ENCODE results near the gene MFGE8. TPM values are rescaled to one million over a fixed set of nuclear protein-coding genes. Genes with fewer than 3 reads are reported as not detected.

MFGE8 gene
- total RNA-seq, 4 donors from 2014 or later: 496 to 734 (median 508) TPM

DNA sequence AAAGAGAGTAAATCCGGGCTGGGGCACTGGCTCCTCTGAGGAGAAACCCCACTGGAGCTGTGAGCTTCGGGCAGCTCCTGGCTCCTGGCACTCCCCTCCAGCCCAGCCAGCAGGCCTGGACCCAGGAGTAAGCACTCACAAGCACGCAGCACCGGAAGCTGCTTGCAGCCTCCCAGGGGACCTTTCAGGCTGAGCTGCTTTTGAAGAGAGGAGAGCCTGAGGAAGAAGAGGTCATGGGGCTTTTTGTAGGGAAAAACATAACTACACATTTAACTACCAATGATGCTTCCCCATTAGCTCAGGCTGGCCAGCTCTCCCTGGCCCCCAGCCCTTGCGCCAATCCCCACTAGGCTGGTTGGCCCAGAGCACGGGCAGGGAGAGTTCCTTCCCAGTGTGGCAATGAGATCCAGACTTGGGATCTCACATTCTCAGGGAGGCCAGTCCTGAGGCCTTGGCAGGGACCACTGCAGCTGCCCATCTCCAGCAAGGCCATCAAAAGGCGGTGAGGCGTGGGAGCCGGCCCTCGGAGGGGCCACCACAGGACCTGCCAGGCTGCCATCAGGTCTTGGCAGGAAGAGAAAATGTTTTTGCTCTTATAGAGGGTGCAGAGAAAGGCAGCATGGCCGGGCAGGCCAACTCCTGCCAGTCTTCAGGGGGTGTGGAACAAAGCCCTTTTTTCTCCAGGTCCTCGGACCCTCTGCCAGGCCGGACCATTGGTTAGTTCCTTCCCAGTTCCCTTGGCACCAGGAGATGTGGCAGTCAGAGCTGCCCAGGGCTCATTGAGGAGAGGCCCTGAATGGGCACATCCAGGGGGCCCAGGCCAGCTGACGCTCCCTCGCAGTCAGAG lies 41.5 kb upstream of the MFGE8 start:
- no peaks in the 10 kb centered on the region for H3K4me1 ChIP-seq
- ATAC-seq: no peak
- no peak overlapping the region for H3K27ac ChIP-seq
- TF ChIP-seq EP300 (IDR thresholded peaks at IDR 0.05): no peak
- TF ChIP-seq CTCF (IDR thresholded peaks at IDR 0.05): no peak
- no peak for TF ChIP-seq POLR2AphosphoS5 (IDR thresholded peaks at IDR 0.05)
- no peak for TF ChIP-seq POLR2A (IDR thresholded peaks at IDR 0.05)
- H3K9me3 ChIP-seq: no peaks in the 10 kb centered on the region
- no peaks in the 10 kb centered on the region for H3K27me3 ChIP-seq
- H3K36me3 ChIP-seq: no peaks in the 10 kb centered on the region
- H3K4me3 ChIP-seq: no peak overlapping the region
- WGBS, 2 donors (ENCODE audit: low coverage in 1 of 2): 20% methylated on average over 1 of the region's 15 CpGs; no CpG with 5 or more reads in 1 of the 2 donors

DNA sequence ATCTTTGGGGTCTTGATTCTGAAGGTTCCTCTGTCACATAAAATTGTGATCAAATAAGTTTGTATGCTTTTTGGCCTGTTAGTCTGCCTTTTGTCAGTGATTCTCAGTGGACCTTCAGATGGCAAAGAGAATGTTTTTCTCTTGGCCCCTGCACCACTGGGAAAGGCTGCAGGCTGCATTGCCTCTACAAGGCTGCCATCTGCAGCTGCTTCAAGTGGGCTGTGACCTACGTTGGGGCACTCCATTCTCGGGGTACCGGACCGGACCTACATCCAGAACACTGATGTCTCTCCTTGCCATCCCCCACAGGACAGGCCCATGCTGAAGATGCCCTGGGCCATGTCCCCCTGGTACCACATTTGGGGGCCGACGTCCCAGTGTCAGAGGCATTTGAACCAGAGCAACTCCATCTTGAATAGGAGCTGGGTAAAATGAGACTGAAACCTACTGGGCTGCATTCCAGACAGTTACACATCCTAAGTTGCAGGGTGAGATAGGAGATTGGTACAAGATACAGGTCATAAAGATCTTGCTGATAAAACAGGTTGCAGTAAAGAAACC lies 37.5 kb upstream of the MFGE8 start:
- H3K27ac ChIP-seq: no peak overlapping the region
- H3K4me1 ChIP-seq: no peaks in the 10 kb centered on the region
- no peak for ATAC-seq
- TF ChIP-seq CTCF (IDR thresholded peaks at IDR 0.05) (no peak), POLR2AphosphoS5 (IDR thresholded peaks at IDR 0.05) (no peak), EP300 (IDR thresholded peaks at IDR 0.05) (no peak), POLR2A (IDR thresholded peaks at IDR 0.05) (no peak)
- no peaks in the 10 kb centered on the region for H3K36me3 ChIP-seq
- WGBS, 2 donors (ENCODE audit: low coverage in 1 of 2): no CpG with 5 or more reads among the region's 6 CpGs
- H3K9me3 ChIP-seq: no peaks in the 10 kb centered on the region
- no peak overlapping the region for H3K4me3 ChIP-seq
- no peaks in the 10 kb centered on the region for H3K27me3 ChIP-seq

GRCh38 chr15:88949734-88950400 lies 36.7 kb upstream of the MFGE8 start:
- Histone ChIP-seq H3K27me3 (no peaks in the 10 kb centered on the region), H3K4me3 (no peak overlapping the region), H3K9me3 (no peaks in the 10 kb centered on the region), H3K4me1 (no peaks in the 10 kb centered on the region), H3K27ac (no peak overlapping the region), H3K36me3 (no peaks in the 10 kb centered on the region)
- WGBS, 2 donors (ENCODE audit: low coverage in 1 of 2): 95% methylated on average over 3 of the region's 5 CpGs; no CpG with 5 or more reads in 1 of the 2 donors
- TF ChIP-seq POLR2A (IDR thresholded peaks at IDR 0.05) (no peak), POLR2AphosphoS5 (IDR thresholded peaks at IDR 0.05) (no peak), CTCF (IDR thresholded peaks at IDR 0.05) (no peak), EP300 (IDR thresholded peaks at IDR 0.05) (no peak)
- ATAC-seq: no peak

- WGBS, 2 donors (ENCODE audit: low coverage in 1 of 2): 81 to 84% methylated on average over 4 of the region's 4 CpGs
- H3K4me1 ChIP-seq: no peaks in the 10 kb centered on the region
- ATAC-seq: no peak
- H3K9me3 ChIP-seq: no peaks in the 10 kb centered on the region
- no peak for TF ChIP-seq EP300 (IDR thresholded peaks at IDR 0.05)
- TF ChIP-seq CTCF (IDR thresholded peaks at IDR 0.05): no peak
- no peak for TF ChIP-seq POLR2AphosphoS5 (IDR thresholded peaks at IDR 0.05)
- TF ChIP-seq POLR2A (IDR thresholded peaks at IDR 0.05): no peak
- H3K27ac ChIP-seq: no peak overlapping the region
- no peak overlapping the region for H3K4me3 ChIP-seq
- no peaks in the 10 kb centered on the region for H3K36me3 ChIP-seq
- H3K27me3 ChIP-seq: no peaks in the 10 kb centered on the region
These were observed 27.0 kb upstream of the MFGE8 start for GRCh38 chr15:88940110-88940675.
